ENCODE data around the gene PLCZ1.

PLCZ1 gene

DNA sequence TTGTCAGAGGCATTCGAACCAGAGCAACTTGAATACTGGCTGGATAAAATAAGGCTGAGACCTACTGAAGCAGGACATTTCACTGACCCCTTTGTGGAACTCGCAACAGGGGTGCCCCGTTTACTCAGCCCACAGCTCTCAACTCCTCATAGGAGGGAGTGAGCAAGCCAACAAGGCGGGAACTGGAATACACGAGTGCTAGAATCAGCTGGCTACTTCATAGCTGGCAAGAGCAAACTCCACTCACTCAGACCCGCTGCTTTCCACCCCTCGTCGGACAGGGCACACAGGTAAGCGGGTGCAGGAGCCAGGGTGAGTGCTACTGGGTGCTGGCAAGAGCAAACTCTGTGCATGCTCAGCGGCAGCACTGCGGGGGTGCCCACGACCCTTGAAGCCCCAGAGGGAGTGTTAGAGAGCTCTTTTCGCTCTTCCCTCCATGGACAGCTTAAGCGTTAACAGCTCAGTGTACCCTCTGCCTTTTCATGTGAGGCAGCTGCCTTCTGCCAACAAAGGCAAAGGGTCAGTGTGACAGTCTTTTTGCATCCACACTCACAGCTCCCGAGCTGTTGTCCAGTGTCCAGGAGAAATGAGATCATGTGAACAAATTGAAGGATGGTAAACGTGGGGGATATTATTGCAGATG is 15.8 kb upstream of the PLCZ1 start:
- Histone ChIP-seq H3K4me3 (ENCODE audit: severe bottlenecking) (no peak overlapping the region), H3K27me3 (ENCODE audit: insufficient read depth, poor library complexity, severe bottlenecking) (no peaks in the 10 kb centered on the region), H3K27ac (ENCODE audit: poor library complexity, severe bottlenecking) (no peak overlapping the region), H3K36me3 (ENCODE audit: low read depth) (no peaks in the 10 kb centered on the region), H3K4me1 (ENCODE audit: insufficient read depth, poor library complexity, severe bottlenecking) (no peaks in the 10 kb centered on the region), H3K9me3 (ENCODE audit: severe bottlenecking) (no peaks in the 10 kb centered on the region)
- TF ChIP-seq, protein P1, sequence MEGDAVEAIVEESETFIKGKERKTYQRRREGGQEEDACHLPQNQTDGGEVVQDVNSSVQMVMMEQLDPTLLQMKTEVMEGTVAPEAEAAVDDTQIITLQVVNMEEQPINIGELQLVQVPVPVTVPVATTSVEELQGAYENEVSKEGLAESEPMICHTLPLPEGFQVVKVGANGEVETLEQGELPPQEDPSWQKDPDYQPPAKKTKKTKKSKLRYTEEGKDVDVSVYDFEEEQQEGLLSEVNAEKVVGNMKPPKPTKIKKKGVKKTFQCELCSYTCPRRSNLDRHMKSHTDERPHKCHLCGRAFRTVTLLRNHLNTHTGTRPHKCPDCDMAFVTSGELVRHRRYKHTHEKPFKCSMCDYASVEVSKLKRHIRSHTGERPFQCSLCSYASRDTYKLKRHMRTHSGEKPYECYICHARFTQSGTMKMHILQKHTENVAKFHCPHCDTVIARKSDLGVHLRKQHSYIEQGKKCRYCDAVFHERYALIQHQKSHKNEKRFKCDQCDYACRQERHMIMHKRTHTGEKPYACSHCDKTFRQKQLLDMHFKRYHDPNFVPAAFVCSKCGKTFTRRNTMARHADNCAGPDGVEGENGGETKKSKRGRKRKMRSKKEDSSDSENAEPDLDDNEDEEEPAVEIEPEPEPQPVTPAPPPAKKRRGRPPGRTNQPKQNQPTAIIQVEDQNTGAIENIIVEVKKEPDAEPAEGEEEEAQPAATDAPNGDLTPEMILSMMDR (IDR thresholded peaks at IDR 0.05; ENCODE audit: poor library complexity, severe bottlenecking) = no peak
- no peak for ATAC-seq (ENCODE audit: low read depth)
- no peak for DNase-seq (ENCODE audit: low spot score)

DNA sequence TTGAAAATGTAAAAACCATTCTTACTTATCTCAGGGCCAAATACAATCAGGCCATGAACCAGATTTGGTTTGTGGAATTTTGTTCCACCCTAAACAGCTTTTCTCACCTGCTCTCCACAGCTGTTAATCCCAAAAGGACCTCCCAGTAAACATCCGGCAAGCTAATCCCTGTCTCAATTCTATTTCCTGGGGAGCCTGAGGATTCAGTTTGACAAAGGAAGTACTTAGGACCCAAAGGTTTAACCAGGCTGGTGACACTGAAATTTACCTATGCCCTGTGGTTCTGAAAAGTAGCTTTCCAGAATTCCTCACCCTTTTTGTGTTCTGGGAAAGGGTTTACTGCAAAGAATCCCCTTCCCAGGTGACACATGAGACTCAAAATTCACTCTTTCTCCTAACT is 15.1 kb upstream of the PLCZ1 start:
- no peak overlapping the region for H3K27ac ChIP-seq (ENCODE audit: poor library complexity, severe bottlenecking)
- TF ChIP-seq, protein P1 (IDR thresholded peaks at IDR 0.05; ENCODE audit: poor library complexity, severe bottlenecking) = no peak
- no peak for ATAC-seq (ENCODE audit: low read depth)
- H3K36me3 ChIP-seq (ENCODE audit: low read depth) = no peaks in the 10 kb centered on the region
- DNase-seq (ENCODE audit: low spot score) = no peak
- no peaks in the 10 kb centered on the region for H3K4me1 ChIP-seq (ENCODE audit: insufficient read depth, poor library complexity, severe bottlenecking)
- H3K4me3 ChIP-seq (ENCODE audit: severe bottlenecking) = no peak overlapping the region
- H3K27me3 ChIP-seq (ENCODE audit: insufficient read depth, poor library complexity, severe bottlenecking) = no peaks in the 10 kb centered on the region
- no peaks in the 10 kb centered on the region for H3K9me3 ChIP-seq (ENCODE audit: severe bottlenecking)

DNA sequence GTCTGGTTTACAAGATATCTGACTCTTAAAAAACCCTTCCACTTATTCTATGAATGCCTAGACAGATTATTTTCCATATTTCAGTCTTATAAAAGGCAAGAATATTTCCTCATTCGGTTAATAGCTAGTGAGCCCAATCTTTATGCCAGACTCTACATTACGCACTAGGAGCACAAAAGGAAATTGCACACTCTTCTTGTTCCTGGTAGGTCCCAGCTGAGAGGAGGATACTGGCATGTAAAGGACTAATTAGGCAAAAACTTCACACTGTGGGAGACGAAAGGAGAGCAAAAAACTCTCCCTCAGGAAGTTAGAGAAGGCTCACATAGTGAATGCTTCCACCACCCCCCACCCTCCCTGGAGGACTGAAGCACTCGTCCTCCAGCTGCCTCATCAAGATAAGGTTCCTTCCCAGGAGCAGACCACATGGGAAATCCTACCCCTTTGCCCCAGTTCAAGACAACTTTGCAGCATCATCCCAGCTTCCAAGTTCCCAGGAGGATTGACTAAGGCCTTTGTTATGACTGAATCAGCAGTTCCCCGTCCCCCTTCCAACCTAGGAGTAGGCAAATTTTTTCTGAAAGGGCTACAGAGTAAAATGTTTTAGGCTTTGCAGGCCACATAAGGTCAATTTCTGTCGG is 14.6 kb upstream of the PLCZ1 start:
- H3K4me1 ChIP-seq (ENCODE audit: insufficient read depth, poor library complexity, severe bottlenecking) = no peaks in the 10 kb centered on the region
- TF ChIP-seq, protein P1 (IDR thresholded peaks at IDR 0.05; ENCODE audit: poor library complexity, severe bottlenecking) = no peak
- no peaks in the 10 kb centered on the region for H3K9me3 ChIP-seq (ENCODE audit: severe bottlenecking)
- no peak overlapping the region for H3K4me3 ChIP-seq (ENCODE audit: severe bottlenecking)
- no peaks in the 10 kb centered on the region for H3K27me3 ChIP-seq (ENCODE audit: insufficient read depth, poor library complexity, severe bottlenecking)
- no peaks in the 10 kb centered on the region for H3K36me3 ChIP-seq (ENCODE audit: low read depth)
- ATAC-seq (ENCODE audit: low read depth) = no peak
- no peak for DNase-seq (ENCODE audit: low spot score)
- no peak overlapping the region for H3K27ac ChIP-seq (ENCODE audit: poor library complexity, severe bottlenecking)

DNA sequence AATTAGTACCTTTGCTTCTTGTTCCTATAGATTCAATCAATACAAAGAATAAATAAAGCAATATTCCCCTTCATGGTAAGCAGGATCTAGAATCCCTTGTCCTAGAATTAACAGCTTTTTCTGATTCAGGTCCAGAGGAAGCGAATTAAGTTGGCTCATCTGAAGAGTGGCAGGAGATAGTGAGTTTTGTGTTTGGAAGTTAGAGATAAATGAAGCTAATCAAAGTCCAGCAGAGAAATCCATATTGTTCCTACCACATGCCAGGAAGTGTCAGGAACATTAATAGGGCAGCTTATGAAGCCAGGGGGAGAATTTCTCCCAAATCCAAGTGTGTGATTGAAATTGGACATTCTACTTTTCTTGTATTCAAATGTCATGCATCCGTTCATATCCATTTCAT is 14.1 kb upstream of the PLCZ1 start:
- Histone ChIP-seq H3K27ac (ENCODE audit: poor library complexity, severe bottlenecking) (no peak overlapping the region), H3K4me1 (ENCODE audit: insufficient read depth, poor library complexity, severe bottlenecking) (no peaks in the 10 kb centered on the region), H3K27me3 (ENCODE audit: insufficient read depth, poor library complexity, severe bottlenecking) (no peaks in the 10 kb centered on the region), H3K36me3 (ENCODE audit: low read depth) (no peaks in the 10 kb centered on the region), H3K9me3 (ENCODE audit: severe bottlenecking) (no peaks in the 10 kb centered on the region), H3K4me3 (ENCODE audit: severe bottlenecking) (no peak overlapping the region)
- no peak for ATAC-seq (ENCODE audit: low read depth)
- no peak for DNase-seq (ENCODE audit: low spot score)
- TF ChIP-seq, protein P1 (IDR thresholded peaks at IDR 0.05; ENCODE audit: poor library complexity, severe bottlenecking) = no peak

DNA sequence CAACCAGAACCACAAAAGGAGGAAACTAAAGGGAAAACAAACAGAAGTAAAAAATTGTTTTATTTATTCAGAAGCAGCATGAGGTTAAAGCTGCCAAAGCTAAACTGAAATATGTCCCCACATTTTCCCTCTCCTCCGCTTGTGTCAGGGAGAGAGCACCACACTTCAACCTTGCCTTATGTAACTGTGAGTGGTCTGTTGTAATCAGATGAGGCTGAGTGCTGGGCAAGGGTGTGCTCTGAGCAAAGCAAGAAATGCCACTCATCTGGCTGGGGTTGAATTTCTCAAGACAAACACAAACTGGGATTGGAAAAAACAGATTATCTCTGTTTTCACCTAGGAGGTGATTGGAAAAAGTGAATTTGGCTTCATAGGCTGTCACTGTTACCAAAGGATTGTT is 12.3 kb upstream of the PLCZ1 start:
- TF ChIP-seq, protein P1 (IDR thresholded peaks at IDR 0.05; ENCODE audit: poor library complexity, severe bottlenecking) = no peak
- Histone ChIP-seq H3K36me3 (ENCODE audit: low read depth) (no peaks in the 10 kb centered on the region), H3K9me3 (ENCODE audit: severe bottlenecking) (no peaks in the 10 kb centered on the region), H3K4me3 (ENCODE audit: severe bottlenecking) (no peak overlapping the region), H3K4me1 (ENCODE audit: insufficient read depth, poor library complexity, severe bottlenecking) (no peaks in the 10 kb centered on the region), H3K27me3 (ENCODE audit: insufficient read depth, poor library complexity, severe bottlenecking) (no peaks in the 10 kb centered on the region), H3K27ac (ENCODE audit: poor library complexity, severe bottlenecking) (no peak overlapping the region)
- ATAC-seq (ENCODE audit: low read depth) = no peak
- no peak for DNase-seq (ENCODE audit: low spot score)

Measured in RWPE2 (cell line).